IMR-90 (cell line): ENCODE data around the gene MAGEA8. TPM values are rescaled to one million over a fixed set of nuclear protein-coding genes. Genes with fewer than 3 reads are reported as not detected.

ENCODE experiments used
- ATAC-seq: fragments of 200-7000 bp; cut with Tn5 transposase; 2 replicates; pipeline ENCODE4 v1.9.1; 2020; ENCODE audit warnings: low read depth, mild to moderate bottlenecking, moderate library complexity
- BruUV-seq: library from RNA; stranded (reverse); fragments of 400-500 nt; replicated peaks from 2 replicates; lab custom pipeline; 2021; lab: Mats Ljungman, UMichigan
- CTCF ChIA-PET: fragments of 300-600 bp; formaldehyde crosslinking; extraction: SDS; loops from one replicate; lab custom pipeline; 2021; ENCODE audit warnings: antibody characterized with exemption; lab: Yijun Ruan, JAX
- POLR2A ChIA-PET: fragments of 300-600 bp; sonication (Branson Sonifier 250); formaldehyde crosslinking; loops from one replicate; lab custom pipeline; 2022; ENCODE audit warnings: antibody characterized with exemption; ENCODE audit not compliant: unreplicated experiment; lab: Charles Lee
- DNase-seq: peaks from one replicate; pipeline ENCODE4 v3.0.0; 2013
- H2AFZ ChIP-seq: replicated peaks from 2 replicates; pipeline ENCODE3; 2013; ENCODE audit warnings: low read length, mild to moderate bottlenecking; ENCODE audit not compliant: poor library complexity
- H2AK5ac ChIP-seq: 2 replicates; pipeline ENCODE4 v1.6.1; 2013; ENCODE audit warnings: low read depth, low read length, inconsistent platforms
- H2AK9ac ChIP-seq: replicated peaks from 2 replicates; pipeline ENCODE3; 2013; ENCODE audit warnings: mild to moderate bottlenecking, low read depth, low read length, moderate library complexity; ENCODE audit not compliant: poor library complexity
- H2BK120ac ChIP-seq: 2 replicates; pipeline ENCODE4 v1.6.1; 2013; ENCODE audit warnings: low read depth, low read length, inconsistent platforms
- H2BK15ac ChIP-seq: 3 replicates; pipeline ENCODE4 v1.6.1; 2013; ENCODE audit warnings: low read depth, low read length, inconsistent platforms
- H2BK20ac ChIP-seq: 2 replicates; pipeline ENCODE4 v1.6.1; 2013; ENCODE audit warnings: low read depth, mild to moderate bottlenecking, inconsistent platforms, low read length, moderate library complexity
- H2BK5ac ChIP-seq: 2 replicates; pipeline ENCODE4 v1.6.1; 2013; ENCODE audit warnings: mild to moderate bottlenecking, low read depth, low read length, inconsistent platforms; ENCODE audit not compliant: poor library complexity, severe bottlenecking
- H3K14ac ChIP-seq: replicated peaks from 2 replicates; pipeline ENCODE4 v1.6.1; 2013; ENCODE audit warnings: low read depth, low read length, inconsistent platforms
- H3K18ac ChIP-seq: 2 replicates; pipeline ENCODE4 v1.6.1; 2013; ENCODE audit warnings: low read depth, low read length, control low read depth
- H3K23ac ChIP-seq: 2 replicates; pipeline ENCODE4 v1.6.1; 2013; ENCODE audit warnings: low read depth, low read length, inconsistent platforms
- H3K27ac ChIP-seq: 2 replicates; pipeline ENCODE4 v1.5.1; 2013; ENCODE audit warnings: mild to moderate bottlenecking, control low read depth, low read length; ENCODE audit not compliant: insufficient read depth
- H3K27me3 ChIP-seq: 2 replicates; pipeline ENCODE4 v1.6.1; 2013; ENCODE audit warnings: low read length; ENCODE audit not compliant: control insufficient read depth, insufficient read depth
- H3K36me3 ChIP-seq: 2 replicates; pipeline ENCODE4 v1.6.1; 2013; ENCODE audit warnings: low read length, mixed read lengths; ENCODE audit not compliant: control insufficient read depth, insufficient read depth
- H3K4ac ChIP-seq: 2 replicates; pipeline ENCODE4 v1.6.1; 2013; ENCODE audit warnings: low read depth, low read length, inconsistent platforms
- H3K4me1 ChIP-seq: 2 replicates; pipeline ENCODE4 v1.6.1; 2013; ENCODE audit warnings: low read length, mixed read lengths; ENCODE audit not compliant: control insufficient read depth, insufficient read depth
- H3K4me2 ChIP-seq: 2 replicates; pipeline ENCODE4 v1.6.1; 2013; ENCODE audit warnings: low read depth, mild to moderate bottlenecking, control low read depth, low read length, moderate library complexity
- H3K4me3 ChIP-seq: 2 replicates; pipeline ENCODE4 v1.5.1; 2013; ENCODE audit warnings: low read depth, mild to moderate bottlenecking, control low read depth, low read length, moderate library complexity; ENCODE audit not compliant: insufficient read depth
- H3K56ac ChIP-seq: 2 replicates; pipeline ENCODE4 v1.6.1; 2013; ENCODE audit warnings: low read length, inconsistent platforms; ENCODE audit not compliant: insufficient read depth; ENCODE audit errors: extremely low read depth
- H3K79me1 ChIP-seq, 2 experiments: 2 replicates each; pipeline ENCODE4 v1.6.1; 2013; ENCODE audit warnings: low read length in 2 of 2, inconsistent platforms in 1 of 2, low read depth in 1 of 2
- H3K9ac ChIP-seq: 2 replicates; pipeline ENCODE4 v1.6.1; 2013; ENCODE audit warnings: low read depth, low read length, control low read depth
- H3K9me1 ChIP-seq: 2 replicates; pipeline ENCODE4 v1.6.1; 2013; ENCODE audit warnings: low read length, inconsistent platforms; ENCODE audit not compliant: insufficient read depth
- H3K9me3 ChIP-seq: 2 replicates; pipeline ENCODE4 v1.6.1; 2013; ENCODE audit warnings: low read length; ENCODE audit not compliant: control insufficient read depth, insufficient read depth
- H4K20me1 ChIP-seq: 2 replicates; pipeline ENCODE4 v1.6.1; 2013; ENCODE audit warnings: low read length, inconsistent platforms; ENCODE audit not compliant: insufficient read depth
- H4K5ac ChIP-seq: 2 replicates; pipeline ENCODE4 v1.6.1; 2013; ENCODE audit warnings: mild to moderate bottlenecking, low read depth, low read length, control low read depth
- H4K8ac ChIP-seq, 2 experiments: 2 replicates each; pipeline ENCODE4 v1.6.1; 2013; ENCODE audit warnings: low read depth in 2 of 2, low read length in 2 of 2, control low read depth in 1 of 2, inconsistent platforms in 1 of 2
- H4K91ac ChIP-seq: 2 replicates; pipeline ENCODE4 v1.6.1; 2013; ENCODE audit warnings: low read depth, low read length, inconsistent platforms; ENCODE audit not compliant: insufficient read depth
- BHLHE40 ChIP-seq: fragments of 150-350 bp; IDR thresholded peaks from 2 replicates; pipeline ENCODE4 v1.6.1; 2016; ENCODE audit warnings: mild to moderate bottlenecking, low read depth, low read length
- CEBPB ChIP-seq: IDR thresholded peaks from 2 replicates; pipeline ENCODE4 v1.6.1; 2012; ENCODE audit warnings: low read depth, low read length, improper control_type of control experiment
- MAFK ChIP-seq: IDR thresholded peaks from 2 replicates; pipeline ENCODE4 v1.6.1; 2012; ENCODE audit warnings: low read depth, low read length, improper control_type of control experiment
- MAZ ChIP-seq: IDR thresholded peaks from 2 replicates; pipeline ENCODE4 v1.6.1; 2012; ENCODE audit warnings: low read depth, mild to moderate bottlenecking, low read length, improper control_type of control experiment, moderate library complexity, borderline replicate concordance
- NFE2L2 ChIP-seq: fragments of 150-350 bp; IDR thresholded peaks from 2 replicates; pipeline ENCODE4 v1.6.1; 2016; ENCODE audit warnings: low read depth, mild to moderate bottlenecking, low read length
- POLR2A ChIP-seq: IDR thresholded peaks from 2 replicates; pipeline ENCODE4 v1.6.1; 2012; ENCODE audit warnings: mild to moderate bottlenecking, low read depth, low read length
- RAD21 ChIP-seq: IDR thresholded peaks from 2 replicates; pipeline ENCODE4 v1.6.1; 2012; ENCODE audit warnings: low read length, improper control_type of control experiment
- RCOR1 ChIP-seq: IDR thresholded peaks from 2 replicates; pipeline ENCODE4 v1.6.1; 2012; ENCODE audit warnings: mild to moderate bottlenecking, low read length, improper control_type of control experiment; ENCODE audit not compliant: insufficient replicate concordance
- WGBS, 2 experiments: methylation state at CpG; one replicate each; pipeline versions ENCODE4 v1.1.5 to v1.1.7; 2013; ENCODE audit warnings: missing lambda C conversion rate in 2 of 2; ENCODE audit not compliant: insufficient read length in 1 of 2; ENCODE audit errors: extremely low coverage in 2 of 2; 5-methylcytosine and 5-hydroxymethylcytosine counted together
- dilution Hi-C: fragments of 300-500 bp; cut with HindIII; formaldehyde crosslinking; loops from one replicate; pipeline ENCODE4 v1.14.3; 2018; ENCODE audit warnings: low sequenced_read_pairs; ENCODE audit not compliant: unreplicated experiment
- in situ Hi-C: fragments of 300-500 bp; cut with MboI; formaldehyde crosslinking; loops from 3 replicates; pipeline ENCODE4 v1.14.3; 2019; ENCODE audit warnings: low sequenced_read_pairs, inconsistent platforms, mixed read lengths
- intact Hi-C: fragments of 100-400 bp; cut with micrococcal nuclease; formaldehyde crosslinking; loops from 2 replicates; pipeline ENCODE4 v1.10.0; 2022
- polyA plus RNA-seq, 3 experiments: library from polyadenylated mRNA; depleted of rRNA; stranded (reverse); fragments of >200 nt; gene quantifications; 2 replicates each; pipeline ENCODE4 v1.2.3, GENCODE V29; 2012; ENCODE audit warnings: low replicate concordance in 1 of 3
- total RNA-seq: library from RNA; depleted of rRNA; stranded (reverse); fragments of >200 nt; gene quantifications from 2 replicates; pipeline ENCODE4 v1.2.3, GENCODE V29; 2012
- TF ChIP-seq, protein P1 (sequence below): fragments of 150-350 bp; IDR thresholded peaks from 2 replicates; pipeline ENCODE4 v1.6.1; 2016; ENCODE audit warnings: low read depth, mild to moderate bottlenecking, low read length, moderate library complexity, borderline replicate concordance
- TF ChIP-seq, protein P2 (sequence below): fragments of 150-350 bp; IDR thresholded peaks from 2 replicates; pipeline ENCODE4 v1.6.1; 2017; ENCODE audit warnings: mild to moderate bottlenecking, antibody characterized with exemption, low read length, low read depth

MAGEA8 gene
- total and polyA plus RNA-seq, 2 of the 4 experiments (the other 2 are of a cell fraction), result not detected

DNA sequence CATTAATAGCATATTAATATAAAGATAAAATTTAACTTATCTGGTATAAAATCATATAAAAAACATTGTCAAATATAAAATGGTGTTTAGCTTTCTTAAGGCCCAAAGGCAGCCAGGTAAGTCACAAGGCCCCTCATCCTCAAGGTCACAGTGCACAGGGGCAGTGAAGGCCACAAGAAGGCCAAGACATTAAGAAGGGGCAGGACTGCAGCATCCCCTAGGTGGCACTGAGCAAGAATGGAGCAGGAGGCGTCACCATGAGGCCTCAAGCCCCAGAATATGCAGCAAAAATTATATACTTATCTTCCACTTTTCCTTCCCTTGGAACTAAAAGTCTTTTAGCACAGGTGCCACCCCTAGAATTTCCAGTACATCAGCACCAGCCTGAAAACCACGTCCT is 49.5 kb upstream of the MAGEA8 start:
- Histone ChIP-seq H2BK20ac (no peak overlapping the region), H4K91ac (no peak overlapping the region), H3K9ac (no peak overlapping the region), H2BK5ac (no peak overlapping the region), H3K79me1 (no peaks in the 10 kb centered on the region), H3K36me3 (no peaks in the 10 kb centered on the region), H2AFZ (no peak overlapping the region), H3K56ac (no peak overlapping the region), H3K4me1 (no peaks in the 10 kb centered on the region), H3K4me2 (no peak overlapping the region), H3K14ac (no peak overlapping the region), H3K18ac (no peak overlapping the region), H3K27me3 (no peaks in the 10 kb centered on the region), H2BK120ac (no peak overlapping the region), H2AK5ac (no peak overlapping the region), H3K4me3 (no peak overlapping the region), H3K9me3 (no peaks in the 10 kb centered on the region), H3K4ac (no peak overlapping the region), H3K27ac (no peak overlapping the region), H3K9me1 (no peaks in the 10 kb centered on the region), H2BK15ac (no peak overlapping the region), H4K5ac (no peak overlapping the region), H2AK9ac (no peak overlapping the region), H4K8ac (no peak overlapping the region), H3K23ac (no peak overlapping the region), H4K20me1 (no peaks in the 10 kb centered on the region)
- in situ Hi-C loops (loop anchor here (25.0 kb wide), 1 partner anchor 119 kb away; the partner anchor contains the start of gene MAGEA11), dilution Hi-C loops (no loop called here), intact Hi-C loops (no loop called here)
- 40% methylated on average over 1 of the region's 2 CpGs; no CpG with 5 or more reads in 1 of the 2 experiments for WGBS, 2 experiments
- BruUV-seq, result no TSS peak
- TF ChIP-seq CEBPB (no peak), NFE2L2 (no peak), RAD21 (no peak), RCOR1 (no peak), POLR2A (no peak), MAZ (no peak), MAFK (no peak), BHLHE40 (no peak)
- TF ChIP-seq, protein P1, sequence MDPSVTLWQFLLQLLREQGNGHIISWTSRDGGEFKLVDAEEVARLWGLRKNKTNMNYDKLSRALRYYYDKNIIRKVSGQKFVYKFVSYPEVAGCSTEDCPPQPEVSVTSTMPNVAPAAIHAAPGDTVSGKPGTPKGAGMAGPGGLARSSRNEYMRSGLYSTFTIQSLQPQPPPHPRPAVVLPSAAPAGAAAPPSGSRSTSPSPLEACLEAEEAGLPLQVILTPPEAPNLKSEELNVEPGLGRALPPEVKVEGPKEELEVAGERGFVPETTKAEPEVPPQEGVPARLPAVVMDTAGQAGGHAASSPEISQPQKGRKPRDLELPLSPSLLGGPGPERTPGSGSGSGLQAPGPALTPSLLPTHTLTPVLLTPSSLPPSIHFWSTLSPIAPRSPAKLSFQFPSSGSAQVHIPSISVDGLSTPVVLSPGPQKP, result no peak
- TF ChIP-seq, protein P2, sequence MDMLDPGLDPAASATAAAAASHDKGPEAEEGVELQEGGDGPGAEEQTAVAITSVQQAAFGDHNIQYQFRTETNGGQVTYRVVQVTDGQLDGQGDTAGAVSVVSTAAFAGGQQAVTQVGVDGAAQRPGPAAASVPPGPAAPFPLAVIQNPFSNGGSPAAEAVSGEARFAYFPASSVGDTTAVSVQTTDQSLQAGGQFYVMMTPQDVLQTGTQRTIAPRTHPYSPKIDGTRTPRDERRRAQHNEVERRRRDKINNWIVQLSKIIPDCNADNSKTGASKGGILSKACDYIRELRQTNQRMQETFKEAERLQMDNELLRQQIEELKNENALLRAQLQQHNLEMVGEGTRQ, result no peak
- ATAC-seq (no peak), DNase-seq (no peak)
- CTCF ChIA-PET, result no interaction called here
- POLR2A ChIA-PET, result no interaction called here
